HG03103 (cell line): ENCODE results near the gene ATP1A1.

Source experiments
- ATAC-seq: cut with Tn5 transposase; IDR thresholded peaks from one replicate; pipeline ENCODE4 v1.9.1; 2021; ENCODE audit warnings: low read depth; ENCODE audit not compliant: unreplicated experiment

The ATP1A1 gene

GRCh38 chr1:116411784-116412479, 38.9 kb downstream of the ATP1A1 start:
- ATAC-seq, result no peak

GRCh38 chr1:116412480-116412798, 39.4 kb downstream of the ATP1A1 start:
- no peak for ATAC-seq

DNA sequence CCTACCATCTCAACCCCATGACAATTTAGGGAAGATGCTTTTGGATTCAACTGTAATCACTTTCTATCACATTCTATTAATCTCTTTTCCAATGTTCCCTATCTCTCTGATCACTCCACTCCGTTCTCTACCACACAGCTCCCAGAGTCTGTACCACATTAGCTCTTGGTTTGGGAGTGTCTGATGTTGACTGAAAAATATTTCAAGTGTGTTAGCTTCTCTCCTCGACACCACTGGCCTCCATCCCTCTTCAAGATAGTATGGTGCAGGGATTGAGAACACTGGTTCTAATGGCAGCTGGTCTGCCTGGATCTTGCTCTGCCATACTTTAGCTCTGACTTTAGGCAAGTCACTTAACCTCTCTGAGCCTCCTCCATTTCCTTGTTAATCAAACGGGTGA, 39.9 kb downstream of the ATP1A1 start:
- no peak for ATAC-seq

DNA sequence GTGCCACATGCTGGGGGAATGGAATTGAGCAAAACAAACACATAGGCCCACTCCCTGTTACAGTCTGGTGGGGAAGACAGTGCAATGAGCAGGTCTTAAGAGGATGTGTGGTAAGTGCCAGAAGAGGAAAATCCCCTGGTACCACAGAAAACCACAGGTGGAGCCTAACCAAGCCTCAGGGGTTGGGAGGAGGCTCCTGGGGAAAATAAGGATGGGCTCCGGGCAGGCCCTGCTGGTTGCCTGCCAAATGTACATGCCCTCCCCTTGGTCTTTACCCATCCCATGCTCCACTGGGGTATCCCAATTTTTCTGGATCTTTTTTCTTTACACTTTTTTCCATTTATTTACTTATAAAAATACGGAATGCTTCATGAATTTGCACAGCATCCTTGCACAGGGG, 40.4 kb downstream of the ATP1A1 start:
- no peak for ATAC-seq

- ATAC-seq, result no peak
These were observed 41.3 kb downstream of the ATP1A1 start for GRCh38 chr1:116414364-116414763.

GRCh38 chr1:116415200-116415698, 42.2 kb downstream of the ATP1A1 start:
- no peak for ATAC-seq

- no peak for ATAC-seq
These were observed 42.9 kb downstream of the ATP1A1 start for GRCh38 chr1:116415699-116416533.

GRCh38 chr1:116416854-116417513, 43.9 kb downstream of the ATP1A1 start:
- ATAC-seq, result no peak

DNA sequence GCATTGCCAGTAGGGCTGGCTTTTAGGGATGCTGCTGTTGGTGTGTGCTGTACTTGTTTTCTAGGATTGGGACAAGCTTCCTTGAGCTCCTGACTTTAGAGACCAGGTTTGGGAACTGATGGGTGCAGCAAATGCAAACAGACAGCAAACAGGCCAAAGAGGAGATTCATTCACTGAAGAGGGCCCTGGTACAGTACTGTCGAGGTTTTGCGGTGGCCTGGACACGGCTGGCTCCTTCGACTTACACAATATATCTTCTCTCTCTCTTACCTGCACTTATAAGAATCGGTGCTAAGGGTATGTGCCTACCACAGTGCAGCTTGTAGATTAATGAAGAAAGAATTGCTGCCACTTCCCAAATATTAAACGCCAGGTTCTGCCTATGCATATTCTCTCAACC, 44.6 kb downstream of the ATP1A1 start:
- ATAC-seq, result no peak

GRCh38 chr1:116418091-116418830, 45.2 kb downstream of the ATP1A1 start:
- peak; percentile 72 for ATAC-seq

GRCh38 chr1:116420417-116421200, 47.6 kb downstream of the ATP1A1 start:
- no peak for ATAC-seq

DNA sequence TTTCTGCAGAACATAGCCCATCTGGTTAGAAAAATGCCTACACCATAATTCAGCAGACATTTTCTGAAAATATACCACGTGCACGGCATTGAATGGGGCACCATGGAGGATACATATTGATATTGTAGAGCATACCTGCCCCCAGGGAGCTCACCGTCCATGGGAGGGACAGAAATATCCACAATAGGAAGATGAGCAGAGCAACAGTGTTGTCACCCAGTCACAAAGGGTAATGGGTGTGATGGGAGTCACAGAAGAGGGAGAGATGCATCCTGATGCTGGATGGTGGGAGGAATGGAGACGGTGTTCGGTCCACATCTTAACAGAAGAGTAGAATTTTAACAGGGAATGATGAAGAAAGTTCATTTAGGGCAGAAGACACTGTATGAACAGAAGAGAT, 51.4 kb downstream of the ATP1A1 start:
- ATAC-seq, result no peak

DNA sequence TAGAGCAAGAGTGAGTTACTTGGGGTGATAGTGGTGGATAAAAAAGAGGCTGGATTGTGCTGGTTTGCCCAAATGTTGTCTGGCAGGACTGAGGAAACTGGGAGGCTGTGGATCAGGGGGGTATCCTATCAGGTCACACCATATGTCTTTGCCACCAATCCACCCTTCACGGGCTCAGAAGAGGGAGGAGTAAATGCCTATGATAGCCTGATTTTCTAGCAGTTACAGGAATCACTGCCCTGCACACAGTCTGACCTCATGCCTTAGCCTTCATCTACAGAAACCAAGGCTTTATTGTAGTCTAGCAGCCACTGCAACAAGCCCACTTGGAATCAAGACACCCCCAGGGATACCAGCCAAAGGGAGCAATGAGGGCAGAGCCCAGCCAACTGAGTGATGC, 51.8 kb downstream of the ATP1A1 start:
- ATAC-seq, result no peak

GRCh38 chr1:116425987-116426386, 52.9 kb downstream of the ATP1A1 start:
- ATAC-seq, result no peak

GRCh38 chr1:116426401-116426800, 53.4 kb downstream of the ATP1A1 start:
- ATAC-seq, result no peak

DNA sequence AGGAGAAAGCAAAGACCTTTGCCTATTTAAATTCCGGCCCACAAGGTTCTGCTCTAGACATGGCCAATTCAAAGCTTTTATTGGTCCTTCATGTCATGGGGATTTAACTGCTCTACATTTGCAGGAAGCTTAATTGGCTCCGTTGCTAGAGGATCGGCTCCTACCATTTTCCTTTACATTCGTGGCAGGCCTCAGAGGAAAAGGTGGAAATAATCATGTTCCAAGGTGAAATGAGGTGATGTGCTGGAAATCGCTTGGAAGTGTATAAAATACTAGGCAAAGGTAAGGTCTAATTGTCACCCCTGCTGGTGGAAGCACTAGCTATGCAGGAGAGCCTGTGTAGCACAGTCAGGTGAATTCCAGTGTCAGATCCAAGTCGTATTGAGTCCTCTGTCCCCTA, 55.5 kb downstream of the ATP1A1 start:
- no peak for ATAC-seq

DNA sequence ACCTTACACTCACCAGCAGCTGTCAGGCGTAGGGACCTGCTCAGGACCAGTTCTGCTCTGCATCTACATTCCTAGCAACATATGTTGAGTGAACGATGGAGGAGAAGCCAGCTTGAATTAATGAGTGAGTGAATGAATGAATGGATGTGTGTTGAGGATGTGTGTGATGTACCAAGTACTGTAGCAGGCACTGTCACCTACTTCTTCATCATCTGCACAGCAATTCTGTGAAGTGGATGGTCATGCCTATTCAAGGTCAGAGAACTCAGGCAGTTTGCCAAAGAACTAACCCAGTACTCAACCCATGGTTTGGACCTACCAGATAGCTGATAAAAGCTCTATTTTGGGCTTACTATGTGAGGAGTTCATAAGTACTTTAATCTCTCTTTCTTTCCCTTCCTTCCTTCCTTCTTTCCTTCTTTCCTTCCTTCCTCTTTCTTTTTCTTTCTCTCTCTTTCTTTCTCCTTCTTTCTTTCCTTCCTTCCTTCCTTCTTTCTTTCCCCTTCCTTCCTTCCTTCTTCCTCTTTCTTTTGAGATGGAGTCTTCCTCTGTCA, 56.9 kb downstream of the ATP1A1 start:
- no peak for ATAC-seq

- no peak for ATAC-seq
These were observed 58.9 kb downstream of the ATP1A1 start for GRCh38 chr1:116431870-116432500.

- no peak for ATAC-seq
These were observed 59.7 kb downstream of the ATP1A1 start for GRCh38 chr1:116432655-116433265.
